GM20000 (cell line): Measurements from ENCODE around the gene NLGN1.

ENCODE experiments used
- DNase-seq: peaks from one replicate; pipeline ENCODE4 v3.0.0; 2012; ENCODE audit warnings: low spot score
- TF ChIP-seq, protein P1 (sequence below): IDR thresholded peaks from 2 replicates; pipeline ENCODE4 v1.5.1; 2012; ENCODE audit warnings: mild to moderate bottlenecking, control low read depth; ENCODE audit errors: extremely low read depth, missing control alignments

Gene NLGN1

GRCh38 chr3:174233511-174233910, 836.0 kb downstream of the NLGN1 start:
- TF ChIP-seq, protein P1, sequence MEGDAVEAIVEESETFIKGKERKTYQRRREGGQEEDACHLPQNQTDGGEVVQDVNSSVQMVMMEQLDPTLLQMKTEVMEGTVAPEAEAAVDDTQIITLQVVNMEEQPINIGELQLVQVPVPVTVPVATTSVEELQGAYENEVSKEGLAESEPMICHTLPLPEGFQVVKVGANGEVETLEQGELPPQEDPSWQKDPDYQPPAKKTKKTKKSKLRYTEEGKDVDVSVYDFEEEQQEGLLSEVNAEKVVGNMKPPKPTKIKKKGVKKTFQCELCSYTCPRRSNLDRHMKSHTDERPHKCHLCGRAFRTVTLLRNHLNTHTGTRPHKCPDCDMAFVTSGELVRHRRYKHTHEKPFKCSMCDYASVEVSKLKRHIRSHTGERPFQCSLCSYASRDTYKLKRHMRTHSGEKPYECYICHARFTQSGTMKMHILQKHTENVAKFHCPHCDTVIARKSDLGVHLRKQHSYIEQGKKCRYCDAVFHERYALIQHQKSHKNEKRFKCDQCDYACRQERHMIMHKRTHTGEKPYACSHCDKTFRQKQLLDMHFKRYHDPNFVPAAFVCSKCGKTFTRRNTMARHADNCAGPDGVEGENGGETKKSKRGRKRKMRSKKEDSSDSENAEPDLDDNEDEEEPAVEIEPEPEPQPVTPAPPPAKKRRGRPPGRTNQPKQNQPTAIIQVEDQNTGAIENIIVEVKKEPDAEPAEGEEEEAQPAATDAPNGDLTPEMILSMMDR, result no peak
- no peak for DNase-seq

DNA sequence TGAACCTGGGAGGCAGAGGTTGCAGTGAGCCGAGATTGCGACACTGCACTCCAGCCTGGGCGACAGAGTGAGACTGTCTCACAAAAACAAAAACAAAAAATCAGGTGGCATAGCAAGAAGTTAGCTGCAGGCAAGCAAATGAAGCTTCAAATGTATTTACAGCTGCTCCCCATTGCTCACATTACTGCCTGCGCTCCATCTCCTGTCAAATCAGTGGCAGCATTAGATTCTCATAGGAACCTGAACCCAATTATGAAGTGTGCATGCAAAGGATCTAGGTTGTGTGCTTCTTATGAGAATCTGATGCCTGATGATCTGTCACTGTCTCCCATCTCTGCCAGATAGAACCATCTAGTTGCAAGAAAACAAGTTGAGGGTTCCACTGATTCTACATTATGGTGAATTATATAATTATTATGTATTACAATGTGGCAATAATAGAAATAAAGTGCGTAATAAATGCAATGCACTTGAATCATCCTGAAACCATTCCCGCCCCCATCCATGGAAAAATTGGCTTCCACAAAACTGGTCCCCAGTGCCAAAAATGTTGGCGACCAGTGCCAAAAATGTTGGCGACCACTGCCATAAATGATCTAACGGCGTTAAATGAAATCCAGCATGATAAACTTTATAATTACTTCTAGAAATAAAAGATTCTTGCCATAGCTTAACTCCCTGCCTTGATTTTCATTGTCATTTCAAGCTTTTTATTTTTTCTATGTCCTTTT, 844.9 kb downstream of the NLGN1 start:
- no peak for DNase-seq
- TF ChIP-seq, protein P1, result no peak

DNA sequence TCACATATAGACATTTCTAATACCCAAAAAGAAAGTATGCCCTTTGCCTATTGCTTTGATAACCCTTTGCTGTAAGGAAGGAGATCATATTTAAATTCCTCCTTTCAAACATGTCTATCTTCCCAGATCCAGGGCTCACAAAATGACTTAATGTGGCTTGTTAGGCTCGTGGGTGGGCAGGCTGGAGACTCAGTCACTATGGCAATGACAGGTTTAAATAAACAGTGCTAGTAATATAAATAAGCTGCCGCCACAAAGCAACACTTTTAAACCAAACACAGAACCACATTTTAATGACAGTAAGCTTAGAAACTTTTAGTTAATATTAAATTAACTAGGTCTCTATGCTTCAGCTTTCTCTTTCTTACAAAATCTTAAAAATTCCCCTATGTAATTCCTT, 845.6 kb downstream of the NLGN1 start:
- TF ChIP-seq, protein P1, result no peak
- no peak for DNase-seq

GRCh38 chr3:174247687-174248152, 850.2 kb downstream of the NLGN1 start:
- TF ChIP-seq, protein P1, result no peak

DNA sequence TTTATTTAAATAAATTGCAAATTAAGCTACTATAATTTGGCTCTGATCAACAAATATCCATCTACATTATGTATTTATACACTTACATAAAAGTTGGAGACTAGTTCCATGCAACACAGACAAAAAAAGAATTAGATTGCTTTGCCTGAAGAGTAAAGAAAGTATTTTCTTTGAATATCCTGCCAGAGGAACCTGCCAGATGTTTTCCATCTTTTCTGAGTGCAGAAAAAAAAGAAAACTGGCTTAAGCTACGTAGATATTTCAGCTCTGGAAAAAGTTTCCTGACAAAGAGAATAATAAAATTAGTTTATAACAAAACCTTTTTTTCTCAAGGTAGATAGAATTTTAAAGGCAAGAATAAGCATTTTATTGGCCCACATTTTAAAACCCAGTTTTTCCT, 854.1 kb downstream of the NLGN1 start:
- TF ChIP-seq, protein P1, result no peak
- DNase-seq, result no peak

More at GRCh38 chr3:174247687-174248152, 850.2 kb downstream of the NLGN1 start:
- no peak for DNase-seq

- no peak for DNase-seq
- TF ChIP-seq, protein P1, result no peak
Observed at GRCh38 chr3:174253196-174253823, 855.8 kb downstream of the NLGN1 start.

- DNase-seq, result no peak
- TF ChIP-seq, protein P1, result no peak
Observed at GRCh38 chr3:174253940-174254339, 856.4 kb downstream of the NLGN1 start.
